NOMO-1 treated with dmso at 0.1 percent for 144 hours (cell line): ENCODE data around the gene COG1.
A peak's percentile ranks its signal among the peaks of the same experiment; 100 is the strongest.

Source experiments
- DNase-seq: peaks from one replicate; lab custom pipeline; 2025; ENCODE audit not compliant: unreplicated experiment; lab: John Stamatoyannopoulos, UW

COG1 gene

DNA sequence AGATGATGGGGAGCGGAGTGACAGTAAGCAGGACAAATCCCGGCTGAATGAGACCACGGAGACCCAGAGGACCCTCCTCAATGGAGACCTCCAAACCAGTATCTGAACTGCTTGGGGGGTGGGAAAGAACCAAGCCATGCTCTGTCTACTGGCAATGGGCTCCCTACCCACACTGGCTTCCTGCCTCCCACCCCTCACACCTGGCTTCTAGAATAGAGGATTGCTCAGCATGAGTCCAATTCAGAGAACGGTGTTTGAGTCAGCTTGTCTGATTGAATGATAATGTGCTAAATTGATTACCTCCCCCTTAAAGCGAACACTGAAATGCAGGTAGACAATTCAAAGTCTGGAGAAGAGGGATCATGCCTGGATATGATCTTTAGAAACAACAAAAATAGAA lies 22.5 kb upstream of the COG1 start:
- no peak for DNase-seq

DNA sequence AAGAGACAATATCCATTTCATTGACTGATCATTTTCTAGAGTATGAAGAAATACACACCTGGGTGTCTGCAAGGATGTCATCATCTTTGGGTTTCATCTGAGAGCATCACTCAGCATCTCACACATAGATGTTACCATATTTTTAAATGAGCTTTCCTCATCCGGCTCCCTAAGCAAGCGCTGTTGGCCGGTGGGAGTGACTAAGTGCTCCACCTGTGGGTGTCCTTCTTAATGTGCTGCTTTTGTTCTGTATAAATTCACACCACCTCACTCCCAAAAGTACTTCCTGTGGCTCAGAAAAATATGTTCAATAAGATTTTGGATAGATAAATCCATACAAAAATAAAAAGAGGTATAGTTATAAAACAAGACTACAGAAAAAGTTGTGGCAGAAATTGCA lies 20.6 kb upstream of the COG1 start:
- DNase-seq, result no peak

DNA sequence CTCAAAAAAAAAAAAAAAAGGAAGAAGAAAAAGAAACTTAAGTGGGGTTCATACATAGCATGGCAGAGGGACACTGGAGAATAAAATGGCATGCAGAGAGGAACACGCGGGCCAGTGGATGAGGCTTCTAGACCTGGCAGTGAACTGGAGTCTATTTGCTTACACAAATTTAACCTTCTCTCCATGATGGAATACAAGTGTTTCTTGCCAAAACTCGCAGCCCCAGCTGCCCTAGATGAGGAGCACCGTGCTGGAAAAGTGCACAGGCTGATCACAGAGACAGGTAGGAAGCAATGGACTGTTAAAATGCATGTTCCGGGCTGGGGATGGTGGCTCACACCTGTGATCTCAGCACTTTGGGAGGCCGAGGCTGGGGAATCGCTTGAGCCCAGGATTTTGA lies 18.7 kb upstream of the COG1 start:
- no peak for DNase-seq

DNA sequence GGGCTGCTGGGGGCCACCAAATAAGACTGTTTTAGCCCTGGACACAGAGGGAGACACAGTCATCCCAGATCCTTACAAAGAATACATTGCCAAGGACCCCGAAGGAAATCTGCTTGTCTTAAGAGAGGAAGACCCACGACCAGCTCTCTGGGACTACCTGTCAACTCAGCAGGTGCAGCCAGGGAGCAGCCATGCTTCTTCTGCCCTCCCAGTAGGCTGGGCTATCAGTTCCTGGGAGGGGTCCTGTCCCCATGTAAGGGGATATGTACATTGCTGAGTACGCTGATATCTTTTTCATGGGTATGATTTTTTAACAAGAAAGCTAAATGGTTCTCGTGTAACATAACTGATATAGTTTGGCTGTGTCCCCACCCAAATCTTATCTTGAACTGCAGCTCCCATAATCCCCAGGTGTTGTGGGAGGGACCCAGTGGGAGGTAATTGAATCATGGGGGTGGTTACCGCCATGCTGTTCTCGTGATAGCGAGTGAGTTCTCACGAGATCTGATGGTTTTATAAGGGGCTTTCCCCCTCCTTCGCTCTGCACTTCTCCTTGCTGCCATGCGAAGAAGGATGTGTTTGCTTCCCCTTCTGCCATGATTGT lies 16.8 kb upstream of the COG1 start:
- DNase-seq, result no peak

DNA sequence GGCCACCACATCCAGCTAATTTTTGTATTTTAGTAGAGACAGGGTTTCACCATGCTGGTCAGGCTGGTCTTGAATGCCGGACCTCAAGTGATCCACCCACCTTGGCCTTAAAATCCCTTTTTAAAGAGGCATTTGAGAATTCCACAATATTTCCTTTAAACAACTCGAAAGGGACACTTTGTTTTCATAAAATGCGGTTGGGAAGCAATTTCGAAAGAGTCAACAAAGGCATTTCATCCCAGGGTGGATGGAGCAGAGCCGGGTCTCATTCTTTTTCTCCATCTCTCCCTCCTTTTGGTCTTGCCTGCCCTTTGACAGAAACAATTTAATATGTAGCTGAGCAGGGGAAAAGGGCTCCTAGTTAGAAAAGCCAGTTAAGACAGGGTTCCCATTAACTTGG lies 13.5 kb upstream of the COG1 start:
- no peak for DNase-seq

DNA sequence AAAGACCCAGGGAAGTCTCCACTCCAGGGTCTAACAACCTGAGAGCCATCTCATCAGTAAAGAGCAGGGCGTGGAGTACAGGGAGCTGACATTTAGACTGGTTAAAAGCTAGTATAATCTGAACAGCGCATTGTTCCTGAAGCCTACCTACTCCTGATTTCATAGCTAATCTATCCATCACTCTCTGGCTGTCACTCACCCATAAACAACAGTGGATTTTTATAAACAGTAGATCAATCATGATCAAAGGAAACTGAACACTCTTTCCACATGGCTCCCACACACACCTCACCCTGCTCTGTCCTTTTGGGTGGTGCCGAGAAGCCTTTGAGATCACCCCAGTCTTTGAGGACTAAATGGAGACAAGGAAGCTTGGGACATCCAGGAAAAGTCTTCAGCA lies 13.0 kb upstream of the COG1 start:
- DNase-seq, result no peak

DNA sequence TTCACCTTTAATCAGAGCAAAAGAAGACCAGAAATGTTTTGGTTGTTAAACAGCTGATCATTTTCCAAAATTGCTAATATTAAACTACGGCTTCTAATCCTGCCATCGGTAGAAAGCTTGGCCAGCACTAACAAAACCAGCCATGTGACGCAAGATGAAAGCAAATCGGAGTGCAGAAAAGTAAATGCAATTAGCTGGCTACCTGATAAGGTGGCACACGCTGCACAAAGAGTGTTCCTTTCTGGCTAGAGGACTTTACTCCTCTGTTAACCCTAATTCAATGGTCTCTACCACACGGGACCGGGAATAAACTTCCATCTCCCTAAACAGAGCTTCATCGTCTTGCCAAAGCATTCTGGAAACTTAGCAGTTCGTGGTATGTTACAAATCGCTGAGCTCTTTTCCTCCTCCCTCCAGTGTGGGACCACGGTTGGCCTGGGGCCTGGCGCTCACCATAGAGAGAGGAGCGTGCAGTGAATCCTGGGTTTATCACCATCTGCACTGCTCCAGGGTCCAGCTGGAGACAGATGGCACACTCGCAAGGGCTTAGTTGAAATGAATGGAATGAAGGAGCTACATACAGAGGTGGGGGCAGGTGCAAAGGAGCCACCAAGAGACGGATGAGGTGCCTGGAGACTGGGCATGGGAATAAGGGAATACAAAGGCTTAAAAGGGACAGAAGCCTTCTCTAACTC lies 10.1 kb upstream of the COG1 start:
- DNase-seq, result no peak

DNA sequence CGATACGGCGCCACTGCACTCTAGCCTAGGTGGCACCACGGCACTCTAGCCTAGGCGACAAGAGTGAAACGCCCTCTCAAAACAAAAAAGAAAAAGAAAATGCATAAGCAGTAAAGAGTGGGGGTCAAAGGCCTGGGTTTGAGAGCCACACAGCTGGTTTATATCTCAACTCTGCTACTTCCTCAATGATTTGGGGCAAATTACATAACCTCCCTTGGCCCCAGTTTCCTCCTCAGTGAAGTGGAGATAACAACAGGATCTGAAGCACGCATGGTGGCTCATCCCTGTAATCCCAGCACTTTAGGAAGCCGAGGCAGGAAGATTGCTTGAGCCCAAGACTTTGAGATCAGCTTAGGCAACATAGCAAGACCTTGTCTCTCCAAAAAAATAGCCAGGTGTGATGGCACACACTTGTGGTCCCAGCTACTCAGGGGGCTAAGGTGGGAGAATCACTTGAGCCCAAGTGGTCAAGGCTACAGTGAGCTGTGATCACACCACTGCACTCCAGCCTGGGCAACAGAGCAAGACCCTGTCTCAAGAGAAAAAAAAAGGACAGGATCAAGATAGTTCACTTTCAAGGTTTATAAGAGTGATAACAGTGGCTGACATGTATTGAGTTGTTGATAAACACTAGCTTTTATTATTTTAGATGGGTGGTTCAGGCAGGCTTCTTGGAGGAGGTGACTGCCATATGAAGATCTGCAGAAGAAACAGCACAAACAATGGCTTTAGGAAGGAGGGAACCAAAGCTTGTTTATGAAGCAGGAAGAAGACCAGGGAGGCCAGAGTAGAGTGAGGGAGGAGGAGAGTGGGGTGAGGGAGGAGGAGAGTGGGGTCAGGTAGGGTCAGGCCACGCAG lies 8.5 kb upstream of the COG1 start:
- DNase-seq, result peak; percentile 57

DNA sequence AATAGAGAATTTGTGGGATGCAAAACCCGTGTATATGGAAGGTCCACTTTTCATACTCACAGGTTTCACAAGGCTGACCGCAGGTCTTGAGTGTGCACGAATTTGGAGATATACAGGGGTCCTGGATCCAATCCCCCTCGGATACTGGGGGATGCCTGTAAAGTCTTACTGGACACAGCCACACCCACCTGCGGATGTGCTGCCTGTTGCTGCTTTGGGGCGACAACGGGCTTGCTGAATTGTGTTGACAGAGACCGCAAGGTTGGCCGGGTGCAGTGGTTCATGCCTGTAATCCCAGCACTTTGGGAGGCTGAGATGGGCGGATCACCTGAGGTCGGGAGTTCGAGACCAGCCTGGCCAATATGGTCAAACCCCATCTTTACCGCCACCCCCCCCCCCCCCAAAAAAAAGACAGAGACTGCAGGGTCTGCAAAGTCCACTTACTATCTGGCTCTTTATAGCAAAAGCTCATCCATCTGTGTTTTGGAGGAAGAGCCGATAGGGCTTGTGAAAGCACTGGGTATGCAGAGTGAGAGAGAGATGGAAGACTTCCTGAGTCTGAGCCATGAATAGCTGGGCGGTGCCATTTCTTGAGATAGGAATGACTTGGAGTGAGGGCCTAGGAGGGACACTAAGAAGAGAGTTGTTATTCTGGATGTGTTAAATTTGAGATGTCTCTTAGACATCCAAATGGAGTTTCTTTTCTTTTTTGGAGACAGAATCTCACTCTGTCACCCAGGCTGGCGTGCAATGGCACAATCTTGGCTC lies 6.4 kb upstream of the COG1 start:
- DNase-seq, result no peak

DNA sequence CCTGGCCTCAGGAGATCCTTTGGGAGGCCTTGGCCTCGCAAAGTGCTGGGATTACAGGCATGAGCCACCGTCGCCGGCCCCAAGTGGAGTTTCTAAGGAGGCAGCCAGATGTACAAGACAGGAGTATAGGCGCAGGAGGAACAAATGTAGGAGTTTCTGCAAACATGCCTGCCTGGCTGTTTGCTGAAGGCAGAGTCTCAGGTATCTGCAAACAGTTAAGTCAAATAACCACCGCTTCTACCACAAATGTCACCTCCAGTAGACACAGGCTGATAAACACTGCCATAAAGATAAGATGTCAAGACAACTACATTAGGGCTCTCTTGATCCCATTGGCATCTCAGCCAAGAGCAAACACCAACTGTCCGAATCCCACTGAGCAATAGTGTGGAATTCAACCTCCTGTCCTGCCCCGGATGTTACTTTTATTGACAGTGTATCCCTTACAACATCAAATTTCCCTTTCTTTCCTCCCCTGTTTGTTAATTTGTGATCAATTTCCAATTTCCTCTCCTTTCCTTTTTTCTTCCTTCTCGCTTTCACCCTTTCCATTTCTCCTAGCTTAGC lies 5.6 kb upstream of the COG1 start:
- DNase-seq, result no peak

DNA sequence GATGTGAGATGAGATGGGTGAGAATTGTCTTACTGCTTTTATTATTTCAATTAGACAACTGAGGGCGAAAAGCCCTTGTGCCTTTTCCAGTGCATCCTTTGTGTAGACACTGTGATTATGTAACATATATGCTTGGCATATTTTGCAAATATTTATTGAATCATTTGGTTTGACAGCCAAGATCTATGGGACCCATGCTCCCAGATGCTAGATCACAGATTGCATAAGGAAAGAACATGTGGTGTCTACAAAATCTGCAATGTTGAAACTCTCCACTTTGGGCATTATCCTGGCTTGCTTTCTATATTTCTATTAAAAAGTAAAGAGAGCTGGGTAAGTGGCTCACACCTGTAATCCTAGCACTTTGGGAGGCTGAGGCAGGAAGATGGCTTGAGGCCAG lies 4.8 kb upstream of the COG1 start:
- DNase-seq, result no peak

DNA sequence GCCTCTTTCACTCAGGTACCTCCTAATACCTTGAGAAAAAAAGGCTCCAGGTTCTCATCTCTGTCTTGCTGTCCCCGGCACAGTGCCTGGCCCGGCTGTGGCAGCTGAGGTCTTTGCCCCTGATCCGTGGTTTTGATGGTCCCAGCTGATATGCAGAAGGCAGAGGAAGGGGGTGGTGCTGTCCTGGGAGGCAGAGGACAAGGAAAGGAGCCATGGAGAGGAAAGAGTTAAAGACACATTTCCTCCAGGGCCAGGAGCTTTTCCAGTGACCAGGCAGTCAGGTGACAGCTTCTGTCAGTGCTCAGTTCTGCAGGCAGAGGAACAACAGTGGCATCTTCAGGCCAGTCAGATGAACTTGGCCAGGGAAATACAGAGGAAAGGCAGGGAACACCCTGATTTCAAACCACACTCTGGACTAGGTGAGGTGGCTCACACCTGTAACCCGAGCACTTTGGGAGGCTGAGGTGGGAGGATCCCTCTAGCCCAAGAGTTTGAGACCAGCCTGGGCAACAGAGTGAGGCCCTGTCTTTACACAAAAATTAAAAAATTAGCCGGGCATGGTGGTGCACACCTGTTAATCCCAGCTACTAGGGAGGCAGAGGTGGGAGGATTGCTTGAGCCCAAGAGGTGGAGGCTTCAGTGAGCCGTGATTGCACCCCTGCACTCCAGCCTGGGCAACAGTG lies 3.3 kb upstream of the COG1 start:
- no peak for DNase-seq

DNA sequence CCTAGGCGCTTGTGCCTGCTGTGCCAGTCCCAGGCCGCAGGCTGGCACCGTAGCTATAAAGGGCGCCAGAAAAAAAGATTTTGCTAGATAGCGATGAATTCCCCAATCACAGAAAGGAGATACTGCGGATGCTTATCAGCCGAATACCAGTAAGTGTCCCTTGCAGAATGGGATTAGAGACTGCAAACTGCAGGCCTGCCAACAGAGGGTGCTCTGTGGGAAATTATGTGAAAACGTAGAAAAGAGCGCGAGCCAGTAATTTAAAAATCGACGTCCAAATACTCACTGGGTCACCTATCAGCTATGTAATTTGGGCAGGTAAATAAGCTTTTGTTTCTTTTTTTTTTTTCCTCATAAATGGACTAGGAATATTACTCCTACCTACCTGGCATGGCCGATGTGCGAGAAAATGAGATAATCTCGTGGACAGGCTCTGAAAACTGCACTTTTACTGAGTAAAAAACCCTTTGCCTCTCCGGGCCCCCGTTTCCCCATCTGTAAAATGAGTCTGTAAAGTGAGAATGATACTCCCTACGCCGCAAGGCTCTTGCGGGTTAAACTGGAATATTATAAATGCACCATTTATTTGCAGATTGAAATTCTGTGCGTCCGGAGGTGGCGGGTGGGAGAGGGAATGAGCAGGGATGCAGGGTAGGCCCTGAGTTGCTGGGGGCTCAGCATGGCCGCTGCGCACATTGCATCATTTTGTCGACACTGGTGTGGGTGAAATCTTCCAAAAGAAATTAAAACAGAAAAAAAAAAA lies 1.2 kb upstream of the COG1 start:
- peak; percentile 62 for DNase-seq

DNA sequence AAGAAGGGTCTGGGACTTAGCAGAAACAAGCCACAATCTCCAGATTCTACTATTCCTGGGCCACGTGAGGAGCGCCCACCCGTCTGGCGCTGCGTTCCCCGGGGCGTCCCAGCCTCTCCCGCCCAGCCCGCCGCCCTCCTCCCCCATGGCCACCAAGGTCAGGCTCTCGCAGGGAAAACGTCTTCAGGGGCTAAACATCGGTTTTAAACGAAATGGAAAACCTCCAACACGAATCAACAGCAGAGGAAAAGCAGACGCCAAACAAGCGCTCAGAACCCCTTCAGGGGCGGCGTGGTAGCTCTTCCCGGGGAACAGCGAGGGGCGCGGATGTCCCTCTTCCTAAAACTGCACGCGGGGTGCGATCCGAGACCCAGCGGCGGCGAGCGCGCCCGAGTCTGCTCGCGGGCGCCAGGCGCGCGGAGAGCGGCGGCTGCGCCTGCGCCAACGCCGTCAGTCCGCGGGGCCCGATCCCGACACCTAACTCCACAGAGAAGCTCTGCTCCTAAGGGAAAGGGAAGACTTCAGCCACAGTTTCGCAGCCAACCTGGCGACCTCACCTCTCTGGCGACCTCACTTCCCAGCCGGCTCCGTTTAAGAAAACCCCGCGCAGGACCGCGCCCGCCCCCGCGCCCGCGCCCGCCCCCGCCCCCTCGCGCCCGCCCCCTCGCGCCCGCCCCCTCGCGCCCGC lies 505 bp upstream of the COG1 start:
- DNase-seq, result peak; percentile 61

DNA sequence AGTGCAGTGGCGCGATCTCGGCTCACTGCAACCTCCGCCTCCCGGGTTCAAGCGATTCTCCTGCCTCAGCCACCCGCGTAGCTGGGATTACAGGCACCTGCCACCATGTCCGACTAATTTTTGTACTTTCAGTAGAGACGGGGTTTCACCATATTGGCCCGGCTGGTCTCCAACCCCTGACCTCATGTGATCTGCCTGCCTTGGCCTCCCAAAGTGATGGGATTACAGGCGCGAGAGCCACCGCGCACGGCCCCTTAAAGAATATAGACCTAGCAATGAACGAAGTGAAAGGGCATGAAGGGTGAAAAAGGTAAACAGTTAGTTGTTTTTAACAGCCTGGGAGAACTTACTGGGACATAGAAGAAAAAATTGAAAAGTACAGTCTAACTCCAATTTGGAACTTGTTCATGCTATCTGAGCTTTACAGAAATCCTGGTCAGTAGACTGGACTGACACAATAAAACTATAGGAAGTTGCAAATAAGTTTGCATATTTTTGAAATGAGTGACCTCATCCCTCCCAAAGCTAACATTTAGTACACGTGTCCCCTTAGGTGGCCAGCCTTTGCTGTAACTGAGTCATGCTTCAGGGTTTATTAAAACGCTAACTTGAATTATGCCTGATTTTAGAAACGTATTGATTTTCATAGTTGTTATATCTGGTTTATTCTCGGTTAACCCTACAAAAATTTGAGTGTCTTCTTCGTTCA lies 1.8 kb downstream of the COG1 start:
- DNase-seq, result no peak

DNA sequence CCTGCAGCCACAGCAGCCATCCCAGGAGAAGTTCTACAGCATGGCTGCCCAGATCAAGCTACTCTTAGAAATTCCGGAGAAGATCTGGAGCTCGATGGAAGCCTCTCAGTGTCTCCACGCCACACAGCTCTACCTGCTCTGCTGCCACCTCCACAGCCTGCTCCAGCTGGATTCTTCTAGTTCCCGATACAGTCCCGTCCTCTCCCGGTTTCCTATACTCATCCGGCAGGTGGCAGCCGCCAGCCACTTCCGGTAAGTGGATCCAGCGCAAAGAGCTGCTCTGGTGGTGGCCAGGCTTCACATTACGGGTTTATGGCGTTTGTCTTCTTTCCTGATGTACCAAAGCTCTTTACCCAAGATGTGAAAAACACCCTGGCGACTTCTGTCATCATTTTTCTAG lies 3.6 kb downstream of the COG1 start:
- no peak for DNase-seq

DNA sequence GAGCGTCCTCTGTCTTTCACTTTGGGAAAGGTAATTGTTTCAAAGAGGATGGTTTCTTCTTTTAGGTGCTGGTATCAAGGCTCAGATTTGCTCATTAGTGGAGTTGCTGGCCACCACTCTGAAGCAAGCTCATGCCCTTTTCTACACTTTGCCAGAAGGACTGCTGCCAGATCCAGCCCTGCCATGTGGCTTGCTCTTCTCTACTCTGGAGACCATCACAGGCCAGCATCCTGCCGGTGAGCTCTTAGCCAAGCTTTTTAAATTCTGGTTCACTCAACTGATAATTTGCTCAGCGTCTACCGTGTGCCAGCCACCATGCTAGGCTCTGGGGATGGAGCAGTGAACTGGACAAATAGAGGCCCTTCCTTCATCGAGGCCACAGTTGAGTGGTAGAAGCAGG lies 4.3 kb downstream of the COG1 start:
- DNase-seq, result no peak

DNA sequence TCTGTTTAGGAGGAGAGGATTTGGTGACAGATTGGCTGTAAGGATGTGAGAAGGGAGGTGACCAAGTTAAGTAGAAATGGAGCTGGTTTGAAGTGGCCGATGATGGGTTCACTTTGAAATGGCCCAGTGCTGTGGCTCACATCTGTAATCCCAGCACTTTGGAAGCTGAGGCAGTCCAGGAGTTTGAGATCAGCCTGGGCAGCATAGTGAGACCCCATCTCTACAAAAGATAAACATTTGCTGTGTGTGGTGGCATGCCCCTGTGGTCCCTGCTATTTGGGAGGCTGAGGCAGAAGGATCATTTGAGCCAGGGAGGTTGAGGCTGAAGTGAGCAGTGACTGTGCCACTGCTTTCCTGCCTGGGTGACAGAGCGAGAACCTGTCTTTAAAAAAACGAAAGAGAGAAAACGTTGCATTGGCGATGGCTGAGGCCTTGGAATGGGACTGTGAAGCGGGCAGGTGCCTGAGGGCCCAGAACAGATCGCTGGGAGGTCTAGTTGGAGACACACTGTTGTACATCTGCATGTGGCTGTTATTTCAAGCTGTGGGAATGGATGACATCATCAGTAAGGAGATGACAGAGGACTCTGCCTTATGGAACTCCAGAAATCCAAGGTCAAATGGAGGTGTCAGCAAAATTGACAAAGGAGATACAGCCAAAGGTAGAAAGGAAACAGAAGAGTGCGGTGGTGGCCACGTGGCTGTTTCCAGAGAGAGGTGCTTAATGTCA lies 5.5 kb downstream of the COG1 start:
- DNase-seq, result no peak
